BE2C (cell line): ENCODE results near the gene GATA3.

Source experiments
- DNase-seq: peaks from one replicate; pipeline ENCODE4 v3.0.0-alpha.2; 2020
- H3K27me3 ChIP-seq: fragments of 250-450 bp; sonication (Bioruptor Pico); 2 replicates; pipeline ENCODE4 v1.5.1; 2020; ENCODE audit warnings: mild to moderate bottlenecking
- H3K36me3 ChIP-seq: fragments of 250-450 bp; sonication (Bioruptor Pico); 2 replicates; pipeline ENCODE4 v1.5.1; 2020; ENCODE audit warnings: mild to moderate bottlenecking
- H3K4me1 ChIP-seq: fragments of 250-450 bp; sonication (Bioruptor Pico); 2 replicates; pipeline ENCODE4 v1.5.1; 2020
- H3K4me3 ChIP-seq: 2 replicates; pipeline ENCODE4 v1.5.1; 2011; ENCODE audit warnings: low read depth, low read length
- H3K9me3 ChIP-seq: fragments of 250-450 bp; sonication (Bioruptor Pico); 2 replicates; pipeline ENCODE4 v1.5.1; 2020
- TF ChIP-seq, protein P1 (sequence below): IDR thresholded peaks from 2 replicates; pipeline ENCODE4 v1.5.1; 2012; ENCODE audit warnings: mild to moderate bottlenecking, low read depth, low read length

The GATA3 gene

DNA sequence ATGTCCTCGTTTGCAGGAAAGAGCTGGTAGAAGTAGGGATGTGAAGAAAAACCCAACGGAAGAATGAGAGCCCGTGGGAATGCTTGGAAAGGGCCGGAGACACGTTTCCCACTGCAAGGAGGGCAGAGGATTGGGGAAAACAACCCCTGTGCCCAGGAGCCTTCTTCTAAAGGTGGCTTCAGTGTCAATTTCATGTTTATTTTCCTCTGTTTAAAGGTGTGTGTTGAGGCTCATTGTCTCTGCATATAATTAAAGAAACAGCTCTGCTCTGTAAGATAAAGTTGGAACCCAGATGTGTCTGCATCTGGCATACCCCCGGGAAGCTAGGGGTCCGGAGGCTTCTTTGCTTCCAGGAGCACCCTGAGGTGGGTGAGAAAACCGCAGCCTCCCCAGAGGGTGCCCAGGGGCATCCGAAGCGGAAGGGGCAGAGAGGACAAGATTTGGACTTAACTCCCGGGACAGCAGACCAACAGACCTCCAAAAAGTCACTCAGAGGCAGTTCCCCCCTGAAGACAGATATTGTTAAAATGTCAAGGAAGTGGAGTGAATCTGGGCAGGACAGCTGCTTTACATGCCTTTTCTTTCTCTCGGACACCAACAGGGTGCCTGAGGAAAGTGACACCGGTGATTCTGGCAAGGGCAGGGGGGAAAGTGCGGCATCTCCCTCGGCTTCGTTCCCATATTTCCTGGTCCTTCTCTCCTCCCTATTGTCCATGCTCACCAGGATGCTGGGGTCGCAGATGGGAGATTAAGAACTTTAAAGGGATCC lies 8.6 kb upstream of the GATA3 start:
- peak overlapping the region; percentile 93 for H3K4me3 ChIP-seq
- TF ChIP-seq, protein P1, sequence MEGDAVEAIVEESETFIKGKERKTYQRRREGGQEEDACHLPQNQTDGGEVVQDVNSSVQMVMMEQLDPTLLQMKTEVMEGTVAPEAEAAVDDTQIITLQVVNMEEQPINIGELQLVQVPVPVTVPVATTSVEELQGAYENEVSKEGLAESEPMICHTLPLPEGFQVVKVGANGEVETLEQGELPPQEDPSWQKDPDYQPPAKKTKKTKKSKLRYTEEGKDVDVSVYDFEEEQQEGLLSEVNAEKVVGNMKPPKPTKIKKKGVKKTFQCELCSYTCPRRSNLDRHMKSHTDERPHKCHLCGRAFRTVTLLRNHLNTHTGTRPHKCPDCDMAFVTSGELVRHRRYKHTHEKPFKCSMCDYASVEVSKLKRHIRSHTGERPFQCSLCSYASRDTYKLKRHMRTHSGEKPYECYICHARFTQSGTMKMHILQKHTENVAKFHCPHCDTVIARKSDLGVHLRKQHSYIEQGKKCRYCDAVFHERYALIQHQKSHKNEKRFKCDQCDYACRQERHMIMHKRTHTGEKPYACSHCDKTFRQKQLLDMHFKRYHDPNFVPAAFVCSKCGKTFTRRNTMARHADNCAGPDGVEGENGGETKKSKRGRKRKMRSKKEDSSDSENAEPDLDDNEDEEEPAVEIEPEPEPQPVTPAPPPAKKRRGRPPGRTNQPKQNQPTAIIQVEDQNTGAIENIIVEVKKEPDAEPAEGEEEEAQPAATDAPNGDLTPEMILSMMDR = no peak
- no peak for DNase-seq
- H3K9me3 ChIP-seq = no peaks in the 10 kb centered on the region
- H3K36me3 ChIP-seq = no peaks in the 10 kb centered on the region
- no peaks in the 10 kb centered on the region for H3K27me3 ChIP-seq
- no peaks in the 10 kb centered on the region for H3K4me1 ChIP-seq

DNA sequence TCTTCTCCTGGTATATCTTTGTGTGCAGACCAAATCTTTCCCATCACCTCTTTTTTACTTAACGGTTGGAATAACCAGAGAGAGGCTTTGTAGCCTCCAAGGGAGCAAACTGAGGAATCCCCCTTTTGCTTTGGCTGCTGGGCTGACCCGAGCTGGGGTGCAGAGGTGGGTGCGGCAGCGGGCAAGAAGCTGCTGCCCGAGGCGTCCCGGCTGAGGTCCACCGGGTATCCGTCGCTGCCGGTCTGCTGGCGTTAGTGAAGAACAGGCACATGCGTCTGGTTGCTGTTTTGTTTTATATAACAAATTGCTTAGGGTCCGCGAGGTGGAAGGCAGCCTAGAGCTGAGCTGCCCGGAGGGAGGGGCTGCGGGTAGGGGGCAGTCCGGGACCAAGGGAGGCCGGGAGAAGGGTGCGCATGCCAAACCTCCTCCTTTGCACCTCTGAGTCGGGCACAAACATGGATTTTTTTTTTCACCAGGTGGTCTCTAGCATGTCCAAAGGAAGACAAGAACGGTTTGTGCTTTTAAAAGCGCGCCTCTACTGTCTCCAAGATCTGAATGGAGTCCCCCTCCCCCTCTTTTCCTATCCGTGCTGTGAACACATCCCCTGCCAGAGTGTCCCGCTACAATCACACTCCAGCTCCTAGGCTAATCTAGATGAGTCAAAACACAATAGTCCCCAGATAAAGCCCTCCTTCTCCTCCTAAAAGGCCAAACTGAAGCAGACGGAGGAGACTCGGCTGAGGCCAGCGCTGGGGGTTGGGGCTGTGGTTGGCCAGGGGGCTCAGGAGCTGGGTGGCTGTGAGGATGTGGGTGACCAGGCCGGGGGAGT lies 6.8 kb upstream of the GATA3 start:
- H3K4me1 ChIP-seq = no peaks in the 10 kb centered on the region
- no peaks in the 10 kb centered on the region for H3K27me3 ChIP-seq
- no peaks in the 10 kb centered on the region for H3K9me3 ChIP-seq
- peak; percentile 62 for DNase-seq
- TF ChIP-seq, protein P1 = no peak
- H3K4me3 ChIP-seq = peak overlapping the region; percentile 93
- no peaks in the 10 kb centered on the region for H3K36me3 ChIP-seq

DNA sequence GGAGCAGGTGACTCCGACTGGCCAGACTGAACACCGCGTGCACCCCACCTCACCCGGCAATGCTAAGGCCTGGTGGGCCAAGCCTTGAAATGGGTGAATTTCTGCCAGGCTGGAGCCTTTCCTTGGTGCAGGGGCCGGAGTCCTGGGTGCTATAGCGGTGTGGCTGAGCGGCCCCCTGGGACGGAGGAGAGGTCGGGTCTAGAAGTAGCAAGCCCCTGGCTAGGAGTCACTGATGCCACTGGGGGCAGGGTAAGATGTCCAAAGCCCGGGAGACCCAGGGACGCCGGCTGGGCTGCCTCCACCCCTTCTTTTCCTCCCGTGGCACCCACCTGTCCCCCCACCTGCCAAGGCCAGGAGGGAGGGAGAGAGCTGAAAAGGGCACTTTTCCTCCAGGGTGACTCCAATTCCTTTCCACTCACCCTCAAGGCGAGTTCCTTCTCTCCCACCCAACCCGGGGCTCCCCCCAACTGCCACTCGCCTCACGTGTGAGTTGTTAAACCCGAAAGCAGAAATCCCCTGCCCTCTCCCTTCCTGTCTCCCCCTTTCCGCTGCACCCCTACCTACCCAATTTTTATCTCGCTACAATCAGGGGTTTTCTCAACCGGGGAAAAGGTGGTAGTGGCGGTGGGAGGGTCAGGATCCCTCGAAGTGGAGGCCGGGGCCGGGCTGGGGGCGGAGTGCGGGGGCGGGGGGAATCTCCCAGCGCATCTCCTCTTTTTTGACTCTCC lies 6.0 kb upstream of the GATA3 start:
- H3K27me3 ChIP-seq = no peaks in the 10 kb centered on the region
- peak; percentile 46 for DNase-seq
- H3K36me3 ChIP-seq = 0 out of 2 replicates have a peak, but pooled peaks cover 3% of the 10 kb centered on the region
- H3K9me3 ChIP-seq = no peaks in the 10 kb centered on the region
- H3K4me1 ChIP-seq = 0 out of 2 replicates have a peak, but pooled peaks cover 4% of the 10 kb centered on the region
- TF ChIP-seq, protein P1 = no peak
- H3K4me3 ChIP-seq = peak overlapping the region; percentile 93

DNA sequence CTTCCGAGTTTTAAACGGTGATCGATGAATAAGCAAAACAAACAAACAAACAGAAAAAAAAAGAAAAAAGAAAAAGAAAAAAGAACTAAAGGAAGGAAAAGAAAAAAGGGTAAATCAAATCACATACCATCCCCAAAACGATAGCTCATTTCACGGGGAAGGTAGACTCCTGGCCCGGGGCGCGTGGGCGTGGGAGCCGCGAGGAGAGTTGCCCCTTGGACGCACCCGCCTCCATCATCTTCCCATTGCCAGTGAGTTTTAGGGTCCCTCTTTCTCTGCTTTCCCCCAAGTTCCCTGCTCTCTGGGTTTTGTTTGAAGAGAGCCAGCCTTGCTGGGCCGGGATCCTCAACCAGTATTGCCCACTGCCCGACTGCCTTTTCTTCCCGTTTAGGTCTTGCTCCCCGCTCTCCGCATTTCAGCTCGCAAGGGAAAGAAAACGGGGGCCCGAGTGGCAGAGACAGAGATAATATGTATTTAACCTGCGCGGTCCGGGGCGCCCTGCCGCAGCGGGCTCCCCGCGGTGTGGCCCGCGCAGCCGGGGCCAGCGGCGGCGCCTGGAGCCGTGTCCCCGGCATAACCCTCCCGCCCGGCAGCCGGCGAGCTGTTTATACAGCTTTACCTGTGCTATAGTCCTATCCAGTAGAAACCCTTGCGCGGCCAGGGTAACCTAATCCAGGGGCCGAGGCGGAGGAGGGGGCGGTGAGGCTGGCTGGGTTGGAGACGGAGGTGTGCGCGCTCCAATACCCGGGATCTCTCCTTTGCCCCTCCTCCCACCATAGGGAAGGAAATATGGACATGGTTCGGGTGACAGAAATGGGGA lies 5.2 kb upstream of the GATA3 start:
- no peaks in the 10 kb centered on the region for H3K27me3 ChIP-seq

More for the DNA sequence above, 5.2 kb upstream of the GATA3 start:
- Histone ChIP-seq H3K4me3 (peak overlapping the region; percentile 93), H3K9me3 (no peaks in the 10 kb centered on the region), H3K36me3 (0 out of 2 replicates have a peak, but pooled peaks cover 3% of the 10 kb centered on the region), H3K4me1 (0 out of 2 replicates have a peak, but pooled peaks cover 4% of the 10 kb centered on the region)
- TF ChIP-seq, protein P1 = no peak
- DNase-seq = peak; percentile 59
